Glomerular visceral epithelial cell (primary cell): ENCODE results near the gene PAMR1.
A peak's percentile ranks its signal among the peaks of the same experiment; 100 is the strongest.
"Not testable (repeated sequence)": the region's sequence is repeated elsewhere in the genome, so short reads cannot be mapped to it uniquely, and the experiment has no call there.

Experiments
- DNase-seq: peaks from one replicate; pipeline ENCODE4 v3.0.0-alpha.2; 2016; ENCODE audit errors: extremely low spot score

PAMR1 gene

GRCh38 chr11:35525501-35526175 lies at the start of gene PAMR1:
Gene PAMR1, minus strand, starts transcription at chr11:35525616. Its CDS starts 31 bp downstream, at chr11:35525585.
- DNase-seq = peak; percentile 35

- DNase-seq = no peak
Measured at GRCh38 chr11:35571696-35572095, 46.3 kb upstream of the PAMR1 start.

- no peak for DNase-seq
Measured at GRCh38 chr11:35567737-35568465, 42.5 kb upstream of the PAMR1 start.

- no peak for DNase-seq
Measured at GRCh38 chr11:35566885-35567284, 41.5 kb upstream of the PAMR1 start.

- no peak for DNase-seq
Measured at GRCh38 chr11:35566181-35566580, 40.8 kb upstream of the PAMR1 start.

- DNase-seq = no peak
Measured at GRCh38 chr11:35564245-35564595, 38.8 kb upstream of the PAMR1 start.

GRCh38 chr11:35563484-35564244 lies 38.2 kb upstream of the PAMR1 start:
- no peak for DNase-seq

GRCh38 chr11:35559949-35560348 lies 34.5 kb upstream of the PAMR1 start:
- DNase-seq = no peak

GRCh38 chr11:35558513-35558912 lies 33.1 kb upstream of the PAMR1 start:
- DNase-seq = no peak

GRCh38 chr11:35555488-35555887 lies 30.1 kb upstream of the PAMR1 start:
- no peak for DNase-seq

- no peak for DNase-seq
Measured at GRCh38 chr11:35554491-35555437, 29.3 kb upstream of the PAMR1 start.

GRCh38 chr11:35553831-35554230 lies 28.4 kb upstream of the PAMR1 start:
- DNase-seq = no peak

GRCh38 chr11:35553021-35553420 lies 27.6 kb upstream of the PAMR1 start:
- DNase-seq = no peak

GRCh38 chr11:35552616-35553015 lies 27.2 kb upstream of the PAMR1 start:
- DNase-seq = no peak

- no peak for DNase-seq
Measured at GRCh38 chr11:35550374-35551036, 25.1 kb upstream of the PAMR1 start.

- DNase-seq = peak; percentile 93
Measured at GRCh38 chr11:35549787-35550186, 24.4 kb upstream of the PAMR1 start.

- no peak for DNase-seq
Measured at GRCh38 chr11:35548925-35549561, 23.6 kb upstream of the PAMR1 start.

- DNase-seq = not testable (repeated sequence)
Measured at GRCh38 chr11:35547995-35548394, 22.6 kb upstream of the PAMR1 start.

GRCh38 chr11:35546317-35546716 lies 20.9 kb upstream of the PAMR1 start:
- DNase-seq = no peak

- no peak for DNase-seq
Measured at GRCh38 chr11:35545391-35546003, 20.1 kb upstream of the PAMR1 start.
